ENCODE data around the gene EBP.

GRCh38 chrX:48520976-48521352 lies 644 bp upstream of the EBP start:
- TF ChIP-seq CTCF (IDR thresholded peaks at IDR 0.05; ENCODE audit: low read depth, low read length): no peak
- TF ChIP-seq POLR2A (IDR thresholded peaks at IDR 0.05; ENCODE audit: extremely low read depth, insufficient read length): no peak

All from NB4 (cell line).